Activated CD4-positive, alpha-beta T cell treated with anti-CD3 and anti-CD28 coated beads, Interleukin-2, amount 10 ng/mL, durations not matched to agents 7 days and 5 days (primary cell): ENCODE measurements around the gene FARP1. TPM values are rescaled to one million over a fixed set of nuclear protein-coding genes. Genes with fewer than 3 reads are reported as not detected.

Source experiments
- CTCF ChIA-PET: fragments of 350-600 bp; sonication (Branson Sonifier 250); formaldehyde crosslinking; loops from one replicate; lab custom pipeline; 2021; ENCODE audit warnings: antibody characterized with exemption; lab: Charles Lee
- POLR2A ChIA-PET: fragments of 350-600 bp; sonication (Branson Sonifier 250); formaldehyde crosslinking; loops from one replicate; lab custom pipeline; 2021; ENCODE audit warnings: antibody characterized with exemption; lab: Charles Lee
- DNase-seq: peaks from one replicate; pipeline ENCODE4 v3.0.0-alpha.2; 2020
- H3K27ac Mint-ChIP-seq: one replicate; pipeline ENCODE4 v1.8.0; 2021; ENCODE audit warnings: mild to moderate bottlenecking, moderate library complexity, mixed read lengths
- H3K27me3 Mint-ChIP-seq: one replicate; pipeline ENCODE4 v1.8.0; 2021; ENCODE audit warnings: mixed read lengths
- H3K36me3 Mint-ChIP-seq: one replicate; pipeline ENCODE4 v1.8.0; 2021; ENCODE audit warnings: low read depth, mixed read lengths
- H3K4me1 Mint-ChIP-seq: one replicate; pipeline ENCODE4 v1.8.0; 2021; ENCODE audit warnings: mixed read lengths
- H3K4me3 Mint-ChIP-seq: one replicate; pipeline ENCODE4 v1.8.0; 2021; ENCODE audit warnings: mild to moderate bottlenecking, moderate library complexity, mixed read lengths
- H3K9me3 Mint-ChIP-seq: one replicate; pipeline ENCODE4 v1.8.0; 2021; ENCODE audit warnings: mixed read lengths
- total RNA-seq, 2 experiments: library from RNA; stranded (reverse); gene quantifications; one replicate each; pipeline ENCODE4 v1.2.3, GENCODE V29; 2021

The FARP1 gene
- total RNA-seq, 2 experiments from 2014 or later = 0.67 to 1.0 TPM

DNA sequence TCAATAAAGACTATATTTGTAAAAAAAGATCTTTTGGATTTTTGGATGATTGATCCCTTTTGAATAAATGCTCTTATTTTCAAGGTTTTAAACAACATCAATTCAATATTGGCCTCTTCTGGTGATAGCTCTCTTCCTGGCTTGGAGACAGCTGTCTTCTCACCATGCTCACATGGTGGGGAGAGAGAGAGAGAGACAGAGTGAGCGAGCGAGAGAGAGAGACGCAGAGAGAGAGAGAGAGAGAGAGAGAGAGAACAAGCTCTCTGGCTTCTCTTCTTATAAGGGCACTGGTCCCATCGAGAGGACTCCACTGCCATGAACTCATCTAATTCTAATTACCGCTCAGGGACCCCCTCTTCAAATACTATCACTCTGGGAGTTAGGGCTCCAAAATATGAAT lies 32.1 kb upstream of the FARP1 start:
- Mint-ChIP-seq H3K4me3 (no peak overlapping the region), H3K9me3 (no peaks in the 10 kb centered on the region), H3K27me3 (no peaks in the 10 kb centered on the region), H3K36me3 (no peaks in the 10 kb centered on the region), H3K27ac (no peak overlapping the region), H3K4me1 (no peaks in the 10 kb centered on the region)
- ChIA-PET CTCF (no interaction called here), POLR2A (interaction anchor here (0.5 kb wide), 1 partner anchor 124 kb away, joined by 10 read pairs; no protein-coding TSS in a partner anchor)
- DNase-seq = no peak

DNA sequence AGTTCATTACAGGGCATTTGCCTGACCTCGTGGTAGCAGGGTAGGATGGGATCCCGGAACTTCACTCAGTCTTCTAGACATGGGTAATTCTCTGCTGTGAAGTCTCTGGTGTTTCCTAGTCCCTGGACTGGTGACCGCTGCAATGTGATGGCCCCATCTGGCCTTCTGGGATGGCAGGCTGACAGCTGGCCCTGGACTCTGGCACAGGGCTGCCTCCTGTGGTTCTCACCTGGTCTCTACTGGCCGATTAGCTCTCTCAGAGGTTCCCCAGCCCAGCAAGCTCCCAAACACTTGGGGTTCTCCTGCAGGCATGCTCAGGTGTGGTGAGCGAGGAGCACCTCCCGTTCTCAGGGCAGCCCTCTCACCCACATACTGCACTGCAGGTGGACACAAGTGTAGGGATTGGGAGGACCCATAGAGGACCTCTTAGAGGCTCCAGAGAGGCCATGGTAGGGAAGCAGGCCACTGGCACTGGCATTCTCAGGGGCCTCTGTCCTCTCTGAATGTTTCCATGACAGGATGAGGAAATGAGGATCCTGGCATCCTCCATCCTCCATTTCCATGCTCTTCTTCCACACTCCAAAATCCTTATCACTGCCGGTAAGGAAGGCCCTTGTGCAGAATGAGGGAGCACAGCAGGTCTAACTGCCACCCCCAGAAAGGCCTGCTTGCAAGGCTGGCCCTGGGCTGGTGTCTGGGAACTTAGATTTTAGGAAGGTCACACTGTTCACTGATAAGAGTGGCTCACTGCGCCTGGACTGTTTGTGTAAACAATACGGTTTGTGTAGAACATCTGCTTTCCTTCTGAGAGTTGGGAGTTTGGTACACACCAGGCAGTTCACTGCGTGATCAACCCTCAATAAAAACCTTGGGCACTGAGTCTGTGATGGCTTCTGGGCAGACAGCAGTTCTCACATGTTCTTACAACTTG lies 31.5 kb upstream of the FARP1 start:
- no peaks in the 10 kb centered on the region for H3K27me3 Mint-ChIP-seq
- CTCF ChIA-PET = no interaction called here

DNA sequence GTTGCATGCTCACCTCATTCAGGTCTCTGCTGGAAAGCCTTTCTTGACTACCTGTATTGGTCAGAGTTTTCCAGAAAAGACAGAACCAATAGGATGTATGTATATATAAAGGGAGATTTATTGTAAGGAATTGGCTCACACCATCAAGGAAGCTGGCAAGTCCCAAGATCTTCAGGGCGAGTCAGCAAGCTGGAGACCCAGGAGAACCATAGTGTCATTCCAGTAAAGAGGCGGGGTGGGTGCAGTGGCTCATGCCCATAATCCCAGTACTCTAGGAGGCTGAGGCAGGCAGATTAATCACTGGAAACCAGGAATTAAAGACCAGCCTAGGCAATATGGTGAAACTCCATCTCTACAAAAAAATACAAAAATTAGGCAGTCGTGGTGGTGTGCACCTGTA lies 30.4 kb upstream of the FARP1 start:
- Mint-ChIP-seq H3K27me3 (no peaks in the 10 kb centered on the region), H3K4me3 (no peak overlapping the region), H3K36me3 (no peaks in the 10 kb centered on the region), H3K9me3 (no peaks in the 10 kb centered on the region), H3K4me1 (no peaks in the 10 kb centered on the region), H3K27ac (no peak overlapping the region)
- DNase-seq = no peak
- CTCF ChIA-PET = no interaction called here
- POLR2A ChIA-PET = no interaction called here

More for the DNA sequence above, 31.5 kb upstream of the FARP1 start:
- H3K9me3 Mint-ChIP-seq = no peaks in the 10 kb centered on the region
- no peak overlapping the region for H3K4me3 Mint-ChIP-seq
- H3K4me1 Mint-ChIP-seq = no peaks in the 10 kb centered on the region
- H3K36me3 Mint-ChIP-seq = no peaks in the 10 kb centered on the region
- no peak for DNase-seq
- POLR2A ChIA-PET = no interaction called here
- no peak overlapping the region for H3K27ac Mint-ChIP-seq

DNA sequence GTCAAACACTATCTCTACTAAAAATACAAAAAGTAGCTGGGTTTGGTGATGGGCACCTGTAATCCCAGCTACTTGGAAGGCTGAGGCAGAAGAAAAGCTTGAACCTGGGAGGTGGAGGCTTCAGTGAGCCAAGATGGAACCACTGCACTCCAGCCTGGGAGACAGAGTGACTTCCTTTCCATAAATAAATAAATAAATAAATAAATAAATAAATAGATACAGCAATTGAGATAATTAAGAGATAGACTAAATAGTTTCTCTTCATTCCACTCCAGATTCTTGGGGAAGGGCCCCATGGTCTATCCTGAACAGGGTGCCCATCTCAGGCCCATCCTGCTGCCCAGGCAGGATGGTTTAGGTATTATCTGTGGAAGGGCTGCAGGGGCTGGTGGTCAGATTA lies 24.0 kb upstream of the FARP1 start:
- Mint-ChIP-seq H3K9me3 (peaks cover 3% of the 10 kb centered on the region), H3K4me3 (no peak overlapping the region), H3K4me1 (no peaks in the 10 kb centered on the region), H3K27ac (no peak overlapping the region), H3K36me3 (no peaks in the 10 kb centered on the region), H3K27me3 (no peaks in the 10 kb centered on the region)
- DNase-seq = no peak
- ChIA-PET CTCF (no interaction called here), POLR2A (no interaction called here)

DNA sequence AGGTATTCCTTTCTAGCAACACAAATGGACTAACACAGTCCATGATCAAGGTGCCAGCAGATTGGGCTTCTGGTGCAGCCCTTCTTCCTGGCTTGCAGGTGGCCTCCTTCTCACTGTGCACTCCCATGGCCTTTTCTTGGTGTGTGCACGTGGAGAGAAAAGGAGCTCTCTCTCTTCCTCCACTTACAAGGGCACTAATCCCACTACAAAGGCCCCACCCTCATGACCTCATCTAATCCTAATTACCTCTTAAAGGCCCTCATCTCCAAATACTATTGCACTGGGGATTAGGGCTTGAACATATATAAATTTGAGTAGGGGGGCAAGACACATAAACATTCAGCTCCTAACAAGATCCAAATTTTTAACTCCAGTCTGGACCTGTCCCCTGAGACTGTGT lies 19.7 kb upstream of the FARP1 start:
- H3K4me1 Mint-ChIP-seq = no peaks in the 10 kb centered on the region
- H3K27me3 Mint-ChIP-seq = no peaks in the 10 kb centered on the region
- H3K9me3 Mint-ChIP-seq = peaks cover 14% of the 10 kb centered on the region
- H3K36me3 Mint-ChIP-seq = no peaks in the 10 kb centered on the region
- DNase-seq = no peak
- ChIA-PET POLR2A (no interaction called here), CTCF (no interaction called here)
- no peak overlapping the region for H3K27ac Mint-ChIP-seq
- H3K4me3 Mint-ChIP-seq = no peak overlapping the region

DNA sequence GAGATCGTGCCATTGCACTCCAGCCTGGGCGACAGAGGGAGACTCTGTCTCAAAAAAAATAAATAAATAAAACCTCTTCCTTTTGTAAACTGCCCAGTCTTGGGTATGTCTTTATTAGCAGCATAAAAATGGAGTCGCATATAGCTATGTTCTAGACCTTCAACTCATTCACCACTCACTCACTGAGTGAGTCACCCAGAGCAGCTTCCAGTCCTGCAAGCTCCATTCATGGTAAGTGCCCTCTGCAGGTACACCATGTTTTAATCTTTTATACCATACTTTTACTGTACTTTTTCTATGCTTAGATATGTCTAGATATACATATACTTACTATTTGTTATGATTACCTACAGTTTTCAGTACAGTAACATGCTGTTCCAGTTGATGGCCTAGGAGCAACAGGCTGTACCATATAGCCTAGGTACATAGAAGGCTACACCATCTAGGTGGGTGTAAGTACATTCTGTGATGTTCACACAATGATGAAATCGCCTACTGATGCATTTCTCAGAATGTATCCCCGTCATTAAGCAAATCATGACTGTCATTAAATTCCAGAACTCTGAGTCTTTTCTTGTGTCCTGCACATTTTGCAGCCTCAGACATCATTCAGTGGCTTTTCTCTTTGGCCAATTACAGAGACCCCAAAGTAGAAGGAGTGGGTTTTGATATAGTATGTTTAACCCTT lies 13.7 kb upstream of the FARP1 start:
- H3K4me3 Mint-ChIP-seq = no peak overlapping the region
- DNase-seq = no peak
- no peak overlapping the region for H3K27ac Mint-ChIP-seq
- H3K27me3 Mint-ChIP-seq = peaks cover 11% of the 10 kb centered on the region
- H3K4me1 Mint-ChIP-seq = no peaks in the 10 kb centered on the region
- CTCF ChIA-PET = interaction anchor here (1.2 to 1.4 kb wide), 2 partner anchors 25 to 26 kb away, joined by 3 read pairs; no protein-coding TSS in a partner anchor
- peaks cover 7% of the 10 kb centered on the region for H3K9me3 Mint-ChIP-seq
- POLR2A ChIA-PET = no interaction called here
- no peaks in the 10 kb centered on the region for H3K36me3 Mint-ChIP-seq

DNA sequence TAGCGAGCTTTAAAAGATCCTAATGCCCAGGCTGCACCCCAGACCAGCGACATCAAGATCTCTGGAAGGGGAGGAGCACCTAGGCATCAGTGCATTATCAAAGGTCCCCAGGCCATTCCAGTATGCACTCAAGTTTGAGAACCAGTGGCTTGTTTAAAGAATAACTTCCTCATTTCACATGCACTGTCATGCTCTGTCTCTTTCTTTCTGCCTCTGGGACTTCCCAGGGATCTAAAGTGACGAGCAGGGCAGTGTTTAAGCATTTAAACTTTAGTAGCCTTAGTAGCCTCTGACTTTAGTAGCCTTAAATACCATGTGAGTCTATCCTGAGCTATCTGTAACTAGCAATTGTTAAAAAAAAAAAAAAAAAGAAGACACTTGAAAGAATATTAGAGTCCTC lies 8.9 kb upstream of the FARP1 start:
- no peak overlapping the region for H3K4me3 Mint-ChIP-seq
- CTCF ChIA-PET = interaction anchor here (0.6 kb wide), 1 partner anchor 91 kb away, joined by 3 read pairs; no protein-coding TSS in a partner anchor
- H3K27me3 Mint-ChIP-seq = peaks cover 27% of the 10 kb centered on the region
- H3K4me1 Mint-ChIP-seq = no peaks in the 10 kb centered on the region
- no peak for DNase-seq
- H3K36me3 Mint-ChIP-seq = no peaks in the 10 kb centered on the region
- no peak overlapping the region for H3K27ac Mint-ChIP-seq
- POLR2A ChIA-PET = no interaction called here
- no peaks in the 10 kb centered on the region for H3K9me3 Mint-ChIP-seq

DNA sequence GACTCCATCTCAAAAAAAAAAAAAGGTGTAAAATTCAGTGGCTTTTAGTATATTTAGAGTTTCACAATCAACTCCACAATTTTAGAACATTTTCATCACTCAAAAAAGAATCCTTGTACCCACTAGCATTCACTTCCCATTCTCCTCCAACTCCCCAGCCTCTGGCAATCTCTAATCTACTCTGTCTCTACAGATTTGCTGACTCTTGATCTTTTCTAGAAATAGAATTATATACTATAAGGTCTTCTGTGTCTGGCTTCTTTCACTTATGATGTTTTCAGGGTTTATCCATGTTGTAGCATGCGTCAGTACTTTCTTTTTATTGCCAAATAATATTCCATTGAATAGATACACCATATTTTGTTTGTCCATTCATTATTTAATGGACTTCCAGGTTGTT lies 8.0 kb upstream of the FARP1 start:
- Mint-ChIP-seq H3K9me3 (no peaks in the 10 kb centered on the region), H3K27ac (no peak overlapping the region), H3K36me3 (no peaks in the 10 kb centered on the region), H3K27me3 (peaks cover 35% of the 10 kb centered on the region), H3K4me3 (no peak overlapping the region), H3K4me1 (no peaks in the 10 kb centered on the region)
- DNase-seq = no peak
- ChIA-PET POLR2A (no interaction called here), CTCF (interaction anchor here (0.7 kb wide), 1 partner anchor 75 kb away, joined by 3 read pairs; no protein-coding TSS in a partner anchor)

DNA sequence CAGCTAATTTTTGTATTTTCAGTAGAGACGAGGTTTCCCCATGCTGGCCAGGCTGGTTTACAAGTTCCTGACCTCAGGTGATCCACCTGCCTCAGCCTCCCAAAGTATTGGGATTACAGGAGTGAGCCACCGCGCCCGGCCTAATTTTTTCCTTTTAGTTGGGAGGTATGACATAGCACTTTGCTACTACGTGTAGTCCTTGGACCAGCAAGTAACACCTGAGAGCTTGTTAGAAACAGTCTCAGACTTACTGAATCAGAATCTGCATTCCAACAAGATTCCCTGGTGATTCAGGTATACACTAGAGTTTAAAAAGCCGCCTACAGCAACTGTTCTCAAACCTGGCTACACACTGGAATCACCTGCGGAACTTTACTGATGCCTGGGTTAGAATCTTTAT lies 1.8 kb upstream of the FARP1 start:
- no peak for DNase-seq
- peaks cover 8% of the 10 kb centered on the region for H3K4me1 Mint-ChIP-seq
- POLR2A ChIA-PET = no interaction called here
- H3K36me3 Mint-ChIP-seq = no peaks in the 10 kb centered on the region
- no peaks in the 10 kb centered on the region for H3K9me3 Mint-ChIP-seq
- H3K27me3 Mint-ChIP-seq = peaks cover 60% of the 10 kb centered on the region
- no peak overlapping the region for H3K27ac Mint-ChIP-seq
- H3K4me3 Mint-ChIP-seq = no peak overlapping the region
- CTCF ChIA-PET = interaction anchor here (0.6 kb wide), 1 partner anchor 270 kb away, joined by 4 read pairs; no protein-coding TSS in a partner anchor

DNA sequence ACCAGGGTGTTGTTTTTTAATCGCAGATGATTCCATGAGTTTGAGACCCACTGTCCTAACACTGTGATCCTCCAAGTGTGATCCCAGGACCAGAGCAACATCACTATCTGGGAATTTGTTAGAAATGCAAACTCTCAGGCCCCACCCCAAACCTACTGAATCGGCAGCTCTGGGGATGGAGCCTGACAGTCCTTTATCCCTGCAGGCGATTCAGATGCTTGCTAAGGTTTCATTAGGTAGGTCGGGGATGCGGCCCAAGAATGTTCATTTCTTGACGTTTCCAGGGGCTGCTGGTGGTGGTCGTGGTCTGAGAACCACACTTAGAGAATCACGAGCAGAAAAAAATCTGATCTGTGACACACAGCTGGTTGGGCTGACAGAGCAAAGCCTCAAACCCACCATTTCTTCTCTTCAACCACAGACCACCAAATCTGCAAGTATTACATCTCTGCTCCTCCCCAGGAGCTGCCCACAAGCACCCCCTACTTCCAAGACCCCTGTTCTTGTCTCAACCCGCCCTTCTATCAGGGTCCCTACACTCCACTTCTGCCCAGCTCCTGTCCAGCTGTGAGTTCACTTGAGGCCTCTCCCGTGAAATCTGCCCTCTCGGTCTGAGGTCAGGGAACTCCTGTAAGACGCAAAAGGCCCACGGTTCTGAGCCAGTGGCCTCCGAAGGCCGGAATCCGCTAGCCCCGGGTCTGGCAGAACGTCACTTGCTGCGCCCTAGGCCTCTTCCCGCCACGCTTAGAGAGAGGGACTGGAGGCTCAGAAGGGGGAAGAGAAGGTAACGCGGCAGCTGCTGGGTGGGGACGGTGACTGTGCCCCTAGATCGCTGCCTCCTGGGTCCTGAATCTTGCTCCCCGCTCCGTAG lies 1.1 kb upstream of the FARP1 start:
- H3K27ac Mint-ChIP-seq = no peak overlapping the region
- ChIA-PET POLR2A (no interaction called here), CTCF (interaction anchor here (0.6 kb wide), 1 partner anchor 270 kb away, joined by 4 read pairs; no protein-coding TSS in a partner anchor)
- no peak for DNase-seq
- peaks cover 8% of the 10 kb centered on the region for H3K4me1 Mint-ChIP-seq
- H3K4me3 Mint-ChIP-seq = peak overlapping the region; percentile 43
- H3K36me3 Mint-ChIP-seq = no peaks in the 10 kb centered on the region
- no peaks in the 10 kb centered on the region for H3K9me3 Mint-ChIP-seq
- H3K27me3 Mint-ChIP-seq = peaks cover 62% of the 10 kb centered on the region

DNA sequence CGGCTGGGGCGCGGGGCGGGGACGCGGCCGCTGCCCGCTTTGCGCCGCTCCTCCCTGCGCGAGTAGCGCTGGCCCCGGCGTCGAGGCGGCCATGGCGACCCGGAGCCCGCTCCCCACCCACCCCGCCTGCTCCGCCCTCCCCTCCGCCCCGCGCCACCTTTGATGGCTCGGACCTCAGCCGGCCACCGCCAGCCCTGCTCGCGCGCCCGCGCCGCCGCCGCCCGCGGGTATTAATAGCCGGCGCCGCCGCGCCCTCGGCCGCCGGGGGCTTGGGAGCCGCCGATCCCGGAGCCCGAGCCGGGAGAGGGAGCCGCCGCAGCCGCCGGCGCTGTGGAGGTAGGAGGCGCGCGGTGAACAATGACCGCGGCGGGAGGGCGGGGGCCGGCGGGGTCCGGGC lies 261 bp downstream of the FARP1 start:
- Mint-ChIP-seq H3K4me3 (no peak overlapping the region), H3K4me1 (peaks cover 8% of the 10 kb centered on the region), H3K27ac (no peak overlapping the region), H3K36me3 (no peaks in the 10 kb centered on the region), H3K9me3 (no peaks in the 10 kb centered on the region), H3K27me3 (peaks cover 63% of the 10 kb centered on the region)
- POLR2A ChIA-PET = no interaction called here
- DNase-seq = no peak
- CTCF ChIA-PET = no interaction called here

DNA sequence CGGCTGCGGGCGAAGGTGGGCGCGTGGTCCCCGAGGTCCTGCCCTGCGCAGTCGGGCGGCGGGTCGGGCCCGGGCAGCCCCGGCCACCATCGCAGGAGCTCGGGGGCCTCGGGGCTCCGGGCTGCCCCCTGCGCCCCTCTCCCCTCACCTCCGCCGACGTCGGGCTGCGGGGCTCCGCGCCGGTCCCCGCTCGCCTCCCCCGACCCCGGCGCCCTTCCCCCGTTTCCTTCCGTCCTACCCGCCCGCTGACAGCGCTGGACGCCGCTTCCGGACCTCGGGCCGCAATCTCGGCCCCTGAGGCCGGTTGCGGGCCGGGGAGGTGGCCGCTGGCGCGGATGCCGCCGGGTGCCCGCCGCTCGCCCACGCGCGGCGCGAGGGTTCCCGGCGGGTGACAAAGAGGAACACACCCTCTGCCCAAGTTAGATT lies 720 bp downstream of the FARP1 start:
- Mint-ChIP-seq H3K27me3 (peaks cover 63% of the 10 kb centered on the region), H3K36me3 (no peaks in the 10 kb centered on the region), H3K4me1 (peaks cover 8% of the 10 kb centered on the region), H3K27ac (no peak overlapping the region), H3K4me3 (no peak overlapping the region), H3K9me3 (no peaks in the 10 kb centered on the region)
- DNase-seq = no peak
- POLR2A ChIA-PET = no interaction called here
- CTCF ChIA-PET = no interaction called here
